GM10248 (cell line): ENCODE results near the gene COMP.

Source experiments
- CTCF ChIA-PET: fragments of 300-600 bp; sonication (Branson Sonifier 250); formaldehyde crosslinking; extraction: SDS; loops from one replicate; lab custom pipeline; 2021; ENCODE audit warnings: antibody characterized with exemption; lab: Yijun Ruan, JAX
- POLR2A ChIA-PET: fragments of 350-650 bp; sonication (Branson Sonifier 250); formaldehyde crosslinking; extraction: SDS; loops from one replicate; lab custom pipeline; 2020; ENCODE audit warnings: antibody characterized with exemption; lab: Yijun Ruan, JAX
- DNase-seq: peaks from one replicate; pipeline ENCODE4 v3.0.0; 2012; ENCODE audit errors: extremely low spot score
- TF ChIP-seq, protein P1 (sequence below): IDR thresholded peaks from 2 replicates; pipeline ENCODE4 v1.5.1; 2012; ENCODE audit warnings: mild to moderate bottlenecking, low read depth; ENCODE audit errors: extremely low read depth, missing control alignments, control extremely low read depth

The COMP gene

DNA sequence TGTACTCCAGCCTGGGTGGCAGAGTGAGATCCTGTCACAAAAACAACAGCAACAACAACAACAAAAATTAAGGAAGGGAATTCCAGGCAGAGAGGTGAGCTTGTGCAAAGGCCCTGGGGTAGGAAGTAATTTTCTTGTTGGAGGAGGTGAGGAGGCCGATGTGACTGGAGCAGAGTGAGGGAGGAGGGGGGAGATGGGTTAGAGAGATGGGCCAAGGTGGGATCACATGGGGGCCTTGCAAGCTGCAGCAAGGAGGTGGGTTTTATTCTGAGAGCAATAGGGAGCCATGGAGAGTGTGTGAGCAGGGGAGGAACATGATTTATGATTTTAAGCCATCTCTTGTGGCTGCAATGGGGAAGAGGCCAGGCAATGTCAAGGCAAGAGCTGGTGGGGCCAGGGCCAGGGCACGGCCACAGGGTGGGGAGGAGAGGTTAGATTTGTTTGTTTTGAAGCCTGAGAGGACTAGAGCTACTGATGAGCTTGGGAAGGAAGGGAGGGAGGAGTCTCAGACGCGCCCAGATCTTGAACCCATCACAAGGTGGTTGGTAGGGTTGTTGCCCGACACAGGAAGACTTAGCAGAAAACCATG lies 12.5 kb upstream of the COMP start:
- TF ChIP-seq, protein P1, sequence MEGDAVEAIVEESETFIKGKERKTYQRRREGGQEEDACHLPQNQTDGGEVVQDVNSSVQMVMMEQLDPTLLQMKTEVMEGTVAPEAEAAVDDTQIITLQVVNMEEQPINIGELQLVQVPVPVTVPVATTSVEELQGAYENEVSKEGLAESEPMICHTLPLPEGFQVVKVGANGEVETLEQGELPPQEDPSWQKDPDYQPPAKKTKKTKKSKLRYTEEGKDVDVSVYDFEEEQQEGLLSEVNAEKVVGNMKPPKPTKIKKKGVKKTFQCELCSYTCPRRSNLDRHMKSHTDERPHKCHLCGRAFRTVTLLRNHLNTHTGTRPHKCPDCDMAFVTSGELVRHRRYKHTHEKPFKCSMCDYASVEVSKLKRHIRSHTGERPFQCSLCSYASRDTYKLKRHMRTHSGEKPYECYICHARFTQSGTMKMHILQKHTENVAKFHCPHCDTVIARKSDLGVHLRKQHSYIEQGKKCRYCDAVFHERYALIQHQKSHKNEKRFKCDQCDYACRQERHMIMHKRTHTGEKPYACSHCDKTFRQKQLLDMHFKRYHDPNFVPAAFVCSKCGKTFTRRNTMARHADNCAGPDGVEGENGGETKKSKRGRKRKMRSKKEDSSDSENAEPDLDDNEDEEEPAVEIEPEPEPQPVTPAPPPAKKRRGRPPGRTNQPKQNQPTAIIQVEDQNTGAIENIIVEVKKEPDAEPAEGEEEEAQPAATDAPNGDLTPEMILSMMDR = no peak
- DNase-seq = no peak
- CTCF ChIA-PET = no interaction called here
- POLR2A ChIA-PET = no interaction called here

DNA sequence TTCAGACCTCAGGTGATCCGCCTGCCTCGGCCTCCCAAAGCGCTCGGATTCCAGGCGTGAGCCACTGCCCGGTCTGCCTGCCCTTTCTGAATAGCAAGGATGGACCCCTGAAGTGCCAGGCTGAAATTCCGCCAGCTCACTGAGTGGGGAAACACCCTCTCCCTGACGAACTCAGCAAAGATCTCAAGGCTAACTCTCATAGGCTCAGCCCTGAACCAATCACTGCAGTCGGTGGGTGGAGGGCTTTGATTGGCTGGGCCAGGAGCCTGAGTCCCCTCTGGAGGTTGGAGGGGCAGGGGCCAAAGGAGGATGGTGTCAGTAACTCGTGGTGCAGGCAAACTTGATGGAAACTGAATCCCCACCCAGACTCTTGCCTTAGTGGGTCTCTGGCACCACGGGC lies 11.2 kb upstream of the COMP start:
- ChIA-PET CTCF (no interaction called here), POLR2A (no interaction called here)
- TF ChIP-seq, protein P1 = no peak
- DNase-seq = peak; percentile 4

DNA sequence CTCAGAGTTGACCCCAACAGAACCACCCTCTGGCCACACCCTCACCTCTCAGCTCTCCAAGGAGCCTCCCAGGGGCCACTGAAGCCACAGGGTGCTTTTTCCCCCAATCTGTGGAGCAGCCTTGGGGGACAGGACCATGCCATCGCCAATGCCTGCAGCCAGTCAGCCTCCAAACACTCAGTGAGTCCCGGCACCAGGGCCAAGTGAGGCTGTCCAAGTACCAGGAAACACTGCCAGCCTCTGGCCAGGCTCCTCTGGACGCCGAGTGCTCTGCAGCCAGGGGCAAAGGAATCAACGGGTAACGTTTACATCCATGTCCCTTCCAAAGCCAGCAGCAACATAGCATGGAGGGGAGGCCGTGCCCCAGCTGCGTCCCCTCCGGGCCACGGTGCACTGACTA lies 9.5 kb upstream of the COMP start:
- TF ChIP-seq, protein P1 = no peak
- CTCF ChIA-PET = interaction anchor here (1.2 kb wide), 1 partner anchor 47 kb away, joined by 4 read pairs; no protein-coding TSS in a partner anchor
- POLR2A ChIA-PET = no interaction called here
- DNase-seq = peak; percentile 6

DNA sequence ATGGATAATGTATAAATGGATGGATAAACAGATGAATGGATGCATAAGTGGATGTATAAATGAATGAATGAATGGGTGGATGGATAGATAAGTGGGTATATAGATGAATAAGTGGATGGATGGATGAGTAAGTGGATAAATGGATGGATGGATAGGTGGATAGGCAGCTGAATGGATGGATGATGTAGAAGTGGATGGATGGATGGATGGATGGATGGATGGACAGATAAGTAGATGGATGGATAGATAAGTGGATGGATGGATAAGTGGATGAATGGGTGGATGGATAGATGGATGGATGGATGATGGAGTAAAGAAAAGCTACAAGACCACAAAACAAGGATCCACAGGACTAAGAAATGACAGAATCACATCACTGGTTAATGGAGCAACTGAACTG lies 9.0 kb upstream of the COMP start:
- TF ChIP-seq, protein P1 = no peak

DNA sequence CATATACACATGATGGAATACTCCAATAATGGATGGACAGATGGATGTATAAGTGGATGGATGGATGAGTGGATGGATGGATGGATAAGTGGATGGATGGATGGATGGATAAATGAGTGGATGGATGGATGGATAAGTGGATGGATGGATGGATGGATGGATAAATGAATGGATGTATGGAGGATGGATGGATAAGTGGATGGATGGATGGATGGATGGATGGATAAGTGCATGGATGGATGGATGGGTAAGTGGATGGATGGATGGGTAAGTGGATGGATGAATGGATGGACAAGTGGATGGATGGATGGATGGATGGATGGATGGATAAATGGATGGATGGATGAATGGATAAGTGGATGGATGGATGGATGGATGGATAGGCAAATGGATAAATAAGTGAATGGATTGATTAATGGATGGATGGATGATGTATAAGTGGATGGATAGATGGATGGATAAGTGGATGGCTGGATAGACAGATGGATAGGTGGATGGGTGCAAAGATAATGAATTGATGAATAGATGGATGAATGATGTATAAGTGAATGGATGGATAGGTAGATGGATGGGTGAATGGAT lies 8.4 kb upstream of the COMP start:
- ChIA-PET POLR2A (no interaction called here), CTCF (no interaction called here)
- TF ChIP-seq, protein P1 = no peak
- DNase-seq = no peak

More for the DNA sequence above, 9.0 kb upstream of the COMP start:
- ChIA-PET POLR2A (no interaction called here), CTCF (no interaction called here)
- no peak for DNase-seq

DNA sequence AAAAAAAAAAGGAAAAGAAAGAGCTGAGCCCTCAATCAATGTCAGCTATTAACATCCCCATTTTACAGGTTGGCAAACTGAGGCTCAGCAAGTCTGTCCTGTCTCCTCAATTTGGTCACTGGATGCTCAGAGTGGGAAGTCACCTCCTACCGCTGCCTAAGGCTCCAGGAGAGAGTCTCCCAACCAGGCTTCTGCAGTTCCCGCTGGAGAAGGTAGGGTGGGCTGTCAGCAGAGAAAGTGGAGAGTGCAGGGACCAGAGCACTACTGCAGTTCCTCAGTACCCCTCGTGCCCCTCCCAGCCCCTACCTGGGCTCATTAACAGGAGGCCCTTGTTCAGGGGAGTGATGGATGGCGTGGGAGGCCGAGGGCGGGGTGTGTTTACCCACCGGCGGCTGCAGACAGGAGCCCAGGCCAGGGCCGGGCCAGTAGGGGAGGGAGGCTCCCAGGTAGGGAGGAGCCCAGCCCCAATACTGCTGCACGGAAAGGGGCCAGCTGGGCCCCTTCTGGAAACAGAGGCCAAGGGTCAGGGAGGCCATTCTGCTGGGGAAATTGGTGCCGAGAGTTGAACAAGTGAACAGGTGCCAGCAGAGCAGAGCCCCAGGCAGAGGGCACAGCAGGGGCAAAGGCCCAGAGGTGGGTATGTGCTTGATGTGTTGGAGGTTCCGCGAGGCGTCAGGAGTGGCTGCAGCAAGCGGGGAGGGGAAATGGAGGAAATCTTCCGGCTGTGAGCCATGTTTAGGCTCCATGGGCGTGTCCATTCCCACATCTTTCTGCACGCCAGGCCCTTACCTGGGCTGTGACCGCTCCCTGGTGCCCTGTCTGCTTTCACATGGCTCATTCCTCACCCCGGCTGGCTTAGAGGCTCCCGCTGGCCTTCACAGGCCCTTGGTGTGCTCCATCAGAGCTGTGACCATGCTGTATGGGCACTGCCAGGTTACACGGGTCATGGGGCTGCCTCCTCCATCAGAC lies 7.6 kb upstream of the COMP start:
- no peak for DNase-seq
- TF ChIP-seq, protein P1 = no peak
- ChIA-PET CTCF (interaction anchor here (0.9 kb wide), 1 partner anchor 20 kb away, joined by 3 read pairs; no protein-coding TSS in a partner anchor), POLR2A (interaction anchor here (0.6 kb wide), 1 partner anchor 106 kb away, joined by 5 read pairs; no protein-coding TSS in a partner anchor)
